ENCODE data around the gene MAD2L1BP.

MAD2L1BP gene

DNA sequence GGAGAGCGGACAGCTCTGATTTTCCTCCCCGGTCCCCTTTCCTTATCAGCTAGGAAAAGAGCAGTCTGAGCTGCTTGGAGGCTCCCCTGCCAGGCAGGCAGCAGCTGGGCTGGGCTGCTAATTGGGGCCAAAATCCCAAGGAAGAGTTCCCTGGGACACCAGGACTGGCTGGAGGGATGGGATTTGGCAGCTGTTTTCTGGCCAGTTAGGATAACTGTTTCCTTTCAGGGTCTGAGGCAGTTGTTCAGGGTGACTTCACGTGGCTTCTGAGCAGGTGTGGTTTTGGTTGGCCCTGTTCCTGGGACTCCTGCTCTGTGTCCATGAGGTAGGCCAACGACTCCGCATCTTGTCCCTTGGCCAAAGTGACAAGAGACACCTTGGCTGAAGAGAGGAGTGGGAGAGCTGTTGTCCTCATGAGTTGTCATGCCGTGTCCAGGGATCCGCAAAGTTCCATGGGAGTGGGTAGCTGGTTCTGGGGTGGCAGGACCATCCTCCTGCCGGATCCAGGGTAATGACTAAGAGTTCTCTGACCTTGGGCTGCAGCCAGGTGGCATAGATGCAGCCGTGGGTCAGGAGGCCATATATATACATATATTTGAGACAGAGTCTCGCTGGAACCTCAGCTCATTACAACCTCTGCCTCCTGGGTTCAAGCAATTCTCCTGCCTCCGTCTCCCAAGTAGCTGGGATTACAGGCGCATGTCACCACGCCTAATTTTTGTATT is 30.7 kb downstream of the MAD2L1BP start:
- no peak for DNase-seq

DNA sequence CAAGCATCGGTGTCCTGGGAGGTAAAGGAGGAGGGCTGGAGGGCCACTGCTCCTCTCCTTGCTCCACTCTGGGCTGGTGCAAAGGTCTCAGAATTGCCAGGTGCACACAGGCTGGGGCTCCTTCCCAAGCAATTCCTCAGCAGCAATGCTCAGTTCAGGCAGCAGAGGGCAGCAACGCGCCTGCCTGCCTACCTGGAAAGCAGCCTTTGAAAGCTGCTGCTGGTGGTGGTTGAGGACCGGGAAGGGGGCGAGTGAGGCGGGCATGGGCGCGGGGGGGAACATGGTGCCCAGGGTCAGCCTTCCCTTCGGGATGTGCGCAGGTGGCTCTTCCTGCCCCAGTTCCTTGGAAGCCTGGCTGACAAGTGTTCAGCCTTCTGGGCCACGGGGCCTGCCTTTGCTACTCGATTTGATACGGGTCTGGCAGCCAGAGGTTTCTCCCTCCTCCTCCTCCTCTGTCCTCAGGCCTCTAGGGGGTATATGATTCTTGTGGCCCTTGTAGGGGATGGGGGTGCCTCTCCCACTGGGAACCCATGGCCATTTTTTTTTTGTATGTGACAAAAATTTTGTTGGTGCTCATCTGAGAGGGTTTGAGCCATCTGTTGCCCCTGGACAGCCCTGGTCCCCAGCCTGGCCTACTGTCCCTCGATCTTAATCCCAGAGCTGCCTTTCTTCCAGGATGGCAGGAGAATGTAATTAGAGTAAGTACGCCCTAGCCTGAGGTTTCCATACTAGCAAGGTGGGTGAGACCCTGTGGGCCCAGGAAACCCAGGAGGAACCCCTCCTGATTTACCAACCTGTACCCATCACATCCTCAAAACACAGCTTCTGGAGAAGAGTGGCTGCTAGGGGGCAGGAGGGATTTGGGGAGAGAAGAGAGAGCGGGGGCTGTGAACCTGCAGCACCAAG is 31.9 kb downstream of the MAD2L1BP start:
- DNase-seq = peak in 52 of 56 donors; percentile 30 to 91 (median 70)

- DNase-seq = peak in 50 of 56 donors; percentile 12 to 86 (median 50)
Observed at GRCh38 chr6:43668151-43669028, 32.8 kb downstream of the MAD2L1BP start.

DNA sequence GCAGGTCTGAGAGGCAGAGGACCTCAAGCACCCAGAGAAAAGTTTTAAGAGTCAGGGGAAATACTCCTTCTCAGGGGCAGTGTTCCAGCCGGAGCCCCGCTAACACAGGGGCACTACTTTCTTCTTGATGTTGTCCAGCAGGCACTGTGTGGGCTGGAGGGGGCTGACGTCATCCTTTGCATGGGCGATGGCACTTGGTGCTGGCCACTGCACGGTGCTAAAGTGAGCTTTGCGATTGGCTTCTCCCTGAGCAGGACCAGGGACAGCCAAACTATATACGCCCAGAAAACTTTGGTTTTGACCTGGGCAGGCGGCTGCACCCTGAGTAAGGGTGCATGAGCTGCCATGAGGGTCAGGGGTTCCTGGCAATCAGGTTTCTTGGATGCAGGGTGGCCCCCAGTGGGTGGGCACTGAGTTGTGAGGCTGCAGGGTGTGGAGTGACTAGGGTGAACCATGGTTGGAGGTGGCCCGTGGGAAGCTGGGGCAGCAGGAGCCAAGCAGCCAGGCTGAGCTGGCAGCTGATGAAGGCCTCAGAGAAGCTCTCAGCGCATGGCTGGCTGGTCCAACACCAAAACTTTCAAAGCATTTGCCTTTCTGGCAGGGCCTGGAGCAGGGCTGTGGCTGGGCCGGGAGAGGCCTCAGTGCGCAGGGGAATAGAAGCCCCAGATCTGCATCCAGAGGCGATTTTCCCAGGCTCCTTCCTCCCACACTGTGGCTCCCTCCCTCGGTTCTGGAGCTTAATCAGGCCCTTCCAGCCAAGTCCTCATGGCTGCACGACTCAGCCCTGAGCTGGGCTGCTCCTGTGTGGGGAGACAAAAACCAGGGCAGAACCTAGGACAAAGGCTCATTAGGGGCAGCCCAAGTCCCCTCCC is 33.6 kb downstream of the MAD2L1BP start:
- DNase-seq = peak in 38 of 56 donors; percentile 5 to 75 (median 36)

DNA sequence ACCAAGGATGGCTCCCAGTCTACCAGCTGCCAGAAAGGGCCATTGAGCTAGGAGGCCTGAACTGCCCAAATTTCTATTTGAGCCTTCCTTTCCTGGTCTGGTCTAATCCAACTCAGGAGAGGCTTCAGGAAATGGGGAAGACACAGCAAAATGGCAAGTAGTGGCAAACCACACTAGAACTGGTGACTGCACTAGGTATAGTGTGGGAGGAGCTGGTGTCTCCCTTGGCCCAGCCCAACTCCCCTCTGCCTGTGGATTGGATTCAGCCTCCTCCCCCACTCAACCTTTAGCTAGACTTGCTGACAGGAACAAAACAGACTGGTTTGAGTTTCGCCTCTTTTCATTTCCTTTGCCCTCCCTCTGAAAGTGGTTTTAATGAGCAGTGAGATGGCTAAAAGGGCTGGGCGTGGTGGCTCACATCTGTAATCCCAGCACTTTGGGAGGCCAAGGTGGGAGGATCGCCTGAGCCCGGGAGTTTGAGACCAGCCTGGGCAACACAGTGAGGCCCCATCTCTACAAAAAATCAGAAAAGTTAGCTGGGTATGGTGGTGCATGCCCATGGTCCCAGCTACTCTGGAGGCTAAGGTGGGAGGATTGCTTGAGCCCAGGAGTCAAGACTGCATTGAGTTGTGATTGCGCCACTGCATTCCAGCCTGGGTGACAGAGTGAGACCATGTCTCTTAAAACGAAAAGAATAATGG is 34.4 kb downstream of the MAD2L1BP start:
- DNase-seq = peak in 2 of 56 donors; percentile 23 to 57

DNA sequence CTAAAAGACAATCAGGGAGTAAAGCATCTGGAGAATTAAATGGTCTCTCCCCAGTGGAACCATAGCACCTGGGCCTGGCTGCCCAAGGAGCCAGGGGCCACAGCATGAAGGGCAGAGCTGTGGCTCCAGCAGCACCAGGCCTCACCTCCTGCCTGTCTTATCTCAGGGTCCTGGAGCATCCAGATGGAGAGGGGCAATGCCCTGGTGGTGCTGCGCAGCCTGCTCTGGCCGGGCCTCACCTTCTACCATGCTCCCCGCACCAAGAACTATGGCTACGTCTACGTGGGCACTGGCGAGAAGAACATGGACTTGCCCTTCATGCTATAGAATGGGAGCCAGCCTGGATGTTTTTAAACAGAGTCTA is 35.0 kb downstream of the MAD2L1BP start:
- DNase-seq = no peak

DNA sequence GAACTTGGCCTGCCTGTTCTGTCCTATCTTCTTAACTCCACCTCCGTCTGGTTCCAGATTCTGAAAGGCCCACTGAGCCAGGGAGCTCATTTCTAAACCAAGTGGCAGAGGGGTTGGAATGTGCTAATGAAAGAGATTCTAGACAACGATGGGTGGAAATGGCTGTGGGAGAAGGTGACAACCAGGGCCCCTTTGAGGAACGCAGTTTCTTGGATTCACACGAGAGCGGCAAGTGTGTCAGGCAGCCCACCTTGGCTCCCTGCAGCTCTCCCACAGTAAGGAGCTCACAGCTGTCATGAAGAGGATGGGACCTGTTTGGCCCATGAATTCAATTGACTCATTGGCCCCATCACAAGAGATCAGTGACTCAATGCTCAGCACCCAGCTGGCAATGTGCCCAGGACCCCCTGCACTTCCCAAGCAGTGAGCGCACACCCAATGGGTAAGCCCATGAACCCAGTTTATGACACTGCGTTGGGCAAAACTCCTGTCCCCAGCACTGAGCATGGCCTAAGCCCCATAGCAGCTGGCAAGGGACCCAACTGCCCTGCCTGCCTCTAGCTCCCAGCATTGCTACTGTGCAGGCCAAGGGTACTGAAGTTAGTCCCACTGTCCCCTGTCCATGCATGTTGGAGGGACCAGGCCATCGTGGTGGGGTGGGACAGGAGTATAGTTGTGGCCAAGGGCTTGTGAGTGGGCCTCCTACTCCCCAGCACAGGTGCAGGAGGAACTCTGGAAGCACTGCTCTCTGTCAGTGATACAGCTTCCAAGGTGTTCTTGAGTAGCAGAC is 35.6 kb downstream of the MAD2L1BP start:
- no peak for DNase-seq

- DNase-seq = no peak
Observed at GRCh38 chr6:43671801-43672690, 36.4 kb downstream of the MAD2L1BP start.

GRCh38 chr6:43673444-43674084 is 37.9 kb downstream of the MAD2L1BP start:
- DNase-seq = peak in 35 of 56 donors; percentile 5 to 71 (median 22)

DNA sequence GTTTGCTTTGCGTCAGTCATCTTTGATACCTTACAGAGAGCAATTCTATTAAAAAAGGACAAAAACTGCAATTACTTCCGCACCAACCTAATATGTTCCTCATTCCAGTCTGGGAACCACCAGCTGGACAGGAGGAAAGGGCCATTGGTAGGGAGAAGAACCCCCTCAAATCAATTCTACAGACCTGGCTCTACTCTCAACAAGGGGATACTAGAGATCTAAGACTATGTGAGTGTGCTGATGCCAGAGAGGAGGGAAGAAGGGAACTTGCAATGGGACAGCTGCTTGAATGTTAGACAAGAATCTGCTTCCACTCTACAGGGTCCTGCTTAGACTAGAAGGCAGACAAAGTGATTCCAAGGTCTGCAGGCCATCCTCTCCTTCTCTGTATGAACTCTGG is 38.7 kb downstream of the MAD2L1BP start:
- no peak for DNase-seq

DNA sequence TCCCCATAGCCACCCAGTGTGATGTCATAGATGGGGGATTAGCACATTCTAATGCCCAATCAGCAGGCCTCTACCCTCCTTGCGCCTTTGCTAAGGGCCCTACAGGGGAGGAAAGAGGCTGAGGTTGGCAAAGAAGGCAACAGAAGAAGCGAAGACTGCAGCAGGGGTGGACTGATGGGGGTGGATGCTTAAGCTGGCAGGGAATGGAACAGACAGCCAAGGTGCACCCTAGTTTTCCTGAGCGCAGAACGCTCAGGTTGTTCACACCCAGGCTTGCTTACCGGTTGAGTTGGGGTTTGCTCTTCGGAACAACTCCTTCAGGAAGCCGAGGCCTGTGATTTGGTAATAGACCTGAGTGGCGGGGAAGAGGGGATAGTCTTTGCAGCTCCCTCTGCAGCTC is 39.3 kb downstream of the MAD2L1BP start:
- DNase-seq = peak in 14 of 56 donors; percentile 3 to 53 (median 21)

DNA sequence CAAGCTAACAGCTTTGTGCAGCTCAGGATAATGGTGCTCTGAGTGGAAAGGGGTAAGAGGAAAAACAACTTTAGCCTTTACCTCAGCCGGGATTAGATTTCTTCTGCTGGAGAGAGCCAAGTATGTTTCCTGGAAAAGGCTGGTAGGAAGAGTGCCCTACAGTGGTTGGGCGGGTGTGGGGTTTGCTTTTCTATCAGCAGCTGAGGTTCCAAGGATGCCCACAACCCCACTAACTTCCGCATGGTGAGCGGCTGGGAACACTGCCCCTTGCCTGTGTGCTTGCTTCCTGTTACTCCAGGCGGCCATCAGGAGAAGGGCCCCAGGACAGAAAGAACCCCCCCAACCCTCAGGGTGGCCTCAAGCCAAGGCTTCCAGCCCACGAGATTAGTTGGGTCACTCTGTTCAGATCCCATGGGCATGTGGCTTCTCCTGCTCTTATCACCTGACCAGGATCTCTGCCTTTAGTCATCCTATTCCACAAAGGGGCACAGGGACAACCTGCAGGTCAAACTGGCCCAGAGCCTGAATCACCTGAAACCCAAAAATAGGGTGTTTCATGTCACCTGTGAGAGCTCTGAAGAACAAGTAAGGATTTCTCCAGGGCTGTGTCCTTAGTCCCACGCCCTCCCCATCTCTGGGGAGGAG is 41.4 kb downstream of the MAD2L1BP start:
- no peak for DNase-seq

DNA sequence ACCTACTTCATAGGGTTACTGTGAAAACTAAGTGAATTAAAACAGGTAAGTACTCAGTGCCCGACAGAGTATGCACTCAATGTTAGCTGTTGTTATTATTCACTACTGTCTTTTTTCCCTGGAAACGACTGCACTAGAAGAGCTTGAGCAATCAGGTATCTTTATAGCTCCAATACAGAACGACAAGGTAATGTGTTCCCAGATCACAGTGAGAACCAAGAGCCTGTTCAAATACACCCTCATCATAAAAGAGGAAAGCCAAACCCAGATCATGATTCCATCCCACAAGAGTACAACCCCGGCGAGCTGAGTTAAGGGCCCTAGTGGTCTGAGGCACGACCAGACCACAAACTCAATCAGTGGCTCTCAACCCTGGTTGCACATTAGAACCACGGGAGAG is 42.1 kb downstream of the MAD2L1BP start:
- DNase-seq = no peak

DNA sequence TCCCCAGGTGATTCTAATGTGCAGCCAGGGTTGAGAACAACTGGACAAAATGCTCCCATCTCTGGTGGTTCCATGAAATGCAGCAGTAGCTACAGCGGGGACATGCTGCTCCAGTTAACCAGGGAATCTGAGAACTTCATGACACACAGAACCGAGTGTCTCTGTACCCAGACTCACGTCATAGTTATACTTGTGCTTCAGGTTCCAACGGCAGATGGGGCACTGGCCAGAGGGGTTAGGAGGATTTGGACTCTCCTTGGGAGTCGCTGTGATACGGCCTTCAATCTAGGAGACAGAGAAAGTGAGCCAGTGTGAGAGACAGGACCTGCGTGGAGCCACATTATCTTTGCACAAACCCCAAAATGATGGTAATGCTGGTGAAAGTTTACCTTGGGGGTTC is 42.7 kb downstream of the MAD2L1BP start:
- DNase-seq = no peak

DNA sequence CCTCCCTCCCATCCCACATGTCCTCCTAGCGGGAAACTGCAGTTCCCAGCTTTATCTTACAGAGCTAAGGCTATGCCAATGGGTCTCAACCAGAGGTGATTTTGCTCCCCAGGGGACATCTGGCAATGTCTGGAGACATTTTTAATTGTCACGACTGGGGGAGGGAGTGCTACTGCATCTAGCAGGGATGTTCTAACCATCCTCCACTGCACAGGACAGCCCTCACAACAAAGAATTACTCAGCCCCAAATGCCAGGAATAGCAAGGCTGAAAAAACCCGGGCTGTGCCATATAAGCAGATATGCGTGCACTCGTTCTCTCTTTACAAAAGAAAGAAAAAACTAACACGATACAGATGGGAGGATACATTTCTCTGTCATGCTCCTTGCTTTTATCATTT is 43.4 kb downstream of the MAD2L1BP start:
- no peak for DNase-seq

DNA sequence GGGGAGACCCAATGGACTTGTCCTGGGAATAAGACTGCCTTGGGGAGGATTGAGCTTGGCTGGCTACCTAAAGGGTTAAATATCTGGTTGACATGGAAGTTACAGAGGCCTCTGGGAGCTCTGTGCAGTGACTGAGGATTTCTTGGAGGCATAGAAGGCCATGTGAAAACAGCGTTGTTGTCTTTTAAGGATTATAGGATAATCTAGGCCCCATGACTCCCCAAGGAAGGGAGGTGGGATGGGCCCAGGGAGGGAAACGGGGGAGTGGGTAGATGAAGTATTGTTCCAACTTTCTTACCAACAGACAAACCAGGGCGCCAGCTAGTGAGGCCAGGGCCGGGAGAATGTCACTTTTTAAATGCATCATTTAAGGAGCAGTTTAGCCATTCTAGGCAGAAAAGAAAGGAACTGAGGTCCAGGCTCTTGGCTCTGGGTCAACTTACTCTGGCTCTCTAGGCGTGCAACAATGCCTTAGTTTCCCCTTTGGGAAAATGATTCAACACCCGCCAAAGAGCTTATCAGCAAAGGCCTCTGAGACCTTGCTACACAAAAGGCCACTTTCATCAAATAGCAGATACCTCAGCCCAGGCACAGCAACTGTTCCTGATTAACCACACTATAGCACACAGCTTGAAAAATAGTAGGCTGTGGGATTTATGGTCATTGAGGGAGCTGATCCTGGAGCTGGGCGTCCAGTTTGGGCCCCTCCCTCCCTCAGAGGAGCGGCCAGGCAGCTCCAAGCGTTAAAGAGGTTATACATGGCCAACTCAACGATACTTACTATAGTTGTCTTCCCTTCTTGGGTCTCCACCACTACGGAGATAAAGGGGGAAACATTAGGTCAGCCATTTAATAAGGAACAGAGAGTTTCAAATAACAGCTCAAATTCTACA is 44.9 kb downstream of the MAD2L1BP start:
- no peak for DNase-seq
